Peyer's patch (tissue), 4 donors: ENCODE data around the gene RAB3A. TPM values are rescaled to one million over a fixed set of nuclear protein-coding genes. Genes with fewer than 3 reads are reported as not detected.

Source experiments
- DNase-seq, 3 donors: peaks; one replicate each; pipeline ENCODE4 v3.0.0-alpha.2; 2017 to 2019
- H3K27ac ChIP-seq, 4 donors: fragments of 200-600 bp; sonication (generic); one replicate each; pipeline ENCODE4 v1.5.1; 2016 to 2019
- H3K27me3 ChIP-seq, 2 donors: fragments of 200-600 bp; sonication (generic); one replicate each; pipeline ENCODE4 v1.5.1; 2019
- H3K36me3 ChIP-seq, 3 donors: fragments of 200-600 bp; sonication (generic); one replicate each; pipeline ENCODE4 v1.5.1; 2016 to 2019
- H3K4me1 ChIP-seq, 4 donors: fragments of 200-600 bp; sonication (generic); one replicate each; pipeline ENCODE4 v1.5.1; 2016 to 2019
- H3K4me3 ChIP-seq, 4 donors: fragments of 200-600 bp; sonication (generic); 1 replicate in 3 of 4; 2 replicates in 1 of 4; pipeline ENCODE4 v1.5.1; 2016 to 2019; ENCODE audit warnings: mild to moderate bottlenecking in 1 of 4
- H3K9me3 ChIP-seq, 4 donors: fragments of 200-600 bp; sonication (generic); one replicate each; pipeline ENCODE4 v1.5.1; 2016 to 2019; ENCODE audit warnings: mild to moderate bottlenecking in 1 of 4
- CTCF ChIP-seq, 6 experiments: fragments of 450-650 bp in 4 of 6; fragments of 200-600 bp in 2 of 6; sonication (generic) in 1 of 6; IDR thresholded peaks; one replicate each; pipeline ENCODE4 v1.5.1; 2017 to 2019; ENCODE audit warnings: antibody characterized with exemption in 6 of 6, mild to moderate bottlenecking in 3 of 6, moderate library complexity in 1 of 6
- POLR2A ChIP-seq, 2 donors: fragments of 450-650 bp; IDR thresholded peaks; one replicate each; pipeline ENCODE4 v1.5.1; 2017; ENCODE audit warnings: antibody characterized with exemption in 2 of 2, mild to moderate bottlenecking in 2 of 2, moderate library complexity in 2 of 2
- total RNA-seq, 4 donors: library from RNA; depleted of rRNA; stranded (reverse); fragments of >200 nt; gene quantifications; one replicate each; pipeline ENCODE4 v1.1.0, GENCODE V29; 2016

Gene RAB3A
- total RNA-seq, 4 donors from 2014 or later: 6.1 to 9.5 (median 8.3) TPM; not detected in 1

DNA sequence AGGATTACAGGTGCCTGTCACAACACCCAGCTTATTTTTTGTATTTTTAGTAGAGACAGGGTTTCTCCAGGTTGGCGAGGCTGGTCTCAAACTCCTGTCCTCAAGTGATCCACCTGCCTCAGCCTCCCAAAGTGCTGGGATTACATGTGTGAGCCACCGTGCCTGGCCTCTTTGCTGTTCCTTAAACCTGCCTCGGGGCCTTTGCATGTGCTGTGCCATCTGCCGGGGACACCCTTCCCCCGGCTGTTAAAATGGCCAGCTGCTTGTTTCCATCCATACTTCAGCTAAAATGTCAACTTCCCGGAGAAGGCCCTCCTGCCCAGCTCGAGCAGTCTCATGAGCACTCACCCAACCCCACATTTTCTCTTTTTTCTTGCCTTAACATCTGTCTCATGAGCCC, 41.5 kb upstream of the RAB3A start:
- H3K36me3 ChIP-seq: no peaks in the 10 kb centered on the region
- TF ChIP-seq CTCF (IDR thresholded peaks at IDR 0.05) (no peak), POLR2A (IDR thresholded peaks at IDR 0.05) (no peak)
- no peaks in the 10 kb centered on the region for H3K27me3 ChIP-seq
- no peak overlapping the region for H3K27ac ChIP-seq
- no peak for DNase-seq
- no peaks in the 10 kb centered on the region for H3K9me3 ChIP-seq
- no peak overlapping the region for H3K4me3 ChIP-seq
- no peaks in the 10 kb centered on the region for H3K4me1 ChIP-seq

DNA sequence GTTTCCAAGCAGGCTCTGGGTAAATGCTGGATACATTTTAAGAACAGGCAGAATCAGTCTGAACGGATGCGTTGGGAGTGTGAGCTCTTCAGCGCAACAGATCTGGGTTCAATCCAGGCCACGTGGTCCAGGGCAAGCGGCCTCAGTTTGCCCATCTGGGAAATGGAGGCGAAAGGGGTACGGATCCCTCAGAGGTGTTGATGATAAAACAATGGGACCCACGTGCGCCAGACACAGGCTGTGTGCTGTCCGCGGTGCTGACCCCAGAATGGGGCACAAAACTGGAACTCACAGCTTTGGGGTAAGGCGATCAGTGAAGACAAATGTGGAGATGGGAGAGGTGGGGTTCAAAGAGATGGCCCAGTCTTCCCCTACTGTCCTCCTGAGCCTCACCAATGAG, 35.5 kb upstream of the RAB3A start:
- DNase-seq: no peak
- no peaks in the 10 kb centered on the region for H3K4me1 ChIP-seq
- H3K27me3 ChIP-seq: no peaks in the 10 kb centered on the region
- no peaks in the 10 kb centered on the region for H3K36me3 ChIP-seq
- H3K27ac ChIP-seq: no peak overlapping the region
- H3K9me3 ChIP-seq: no peaks in the 10 kb centered on the region
- H3K4me3 ChIP-seq: no peak overlapping the region
- no peak for TF ChIP-seq POLR2A (IDR thresholded peaks at IDR 0.05)
- TF ChIP-seq CTCF (IDR thresholded peaks at IDR 0.05): no peak

- Histone ChIP-seq H3K27ac (no peak overlapping the region), H3K27me3 (peaks cover 0 to 4% of the 10 kb centered on the region in 2 donors), H3K4me1 (no peaks in the 10 kb centered on the region), H3K4me3 (no peak overlapping the region), H3K36me3 (no peaks in the 10 kb centered on the region), H3K9me3 (peaks cover 0 to 10% (median 0%) of the 10 kb centered on the region in 4 donors)
- DNase-seq: no peak
- TF ChIP-seq CTCF (IDR thresholded peaks at IDR 0.05) (no peak), POLR2A (IDR thresholded peaks at IDR 0.05) (no peak)
Observed at GRCh38 chr19:18234194-18234593, 30.4 kb upstream of the RAB3A start.

GRCh38 chr19:18233224-18233825, 29.5 kb upstream of the RAB3A start:
- DNase-seq: peak in 2 of 3 donors; percentile 64 to 66
- Histone ChIP-seq H3K4me1 (no peaks in the 10 kb centered on the region), H3K27me3 (peaks cover 0 to 4% of the 10 kb centered on the region in 2 donors), H3K9me3 (peaks cover 0 to 10% (median 0%) of the 10 kb centered on the region in 4 donors), H3K4me3 (no peak overlapping the region), H3K36me3 (no peaks in the 10 kb centered on the region), H3K27ac (no peak overlapping the region)
- TF ChIP-seq CTCF (IDR thresholded peaks at IDR 0.05): no peak
- TF ChIP-seq POLR2A (IDR thresholded peaks at IDR 0.05): no peak

DNA sequence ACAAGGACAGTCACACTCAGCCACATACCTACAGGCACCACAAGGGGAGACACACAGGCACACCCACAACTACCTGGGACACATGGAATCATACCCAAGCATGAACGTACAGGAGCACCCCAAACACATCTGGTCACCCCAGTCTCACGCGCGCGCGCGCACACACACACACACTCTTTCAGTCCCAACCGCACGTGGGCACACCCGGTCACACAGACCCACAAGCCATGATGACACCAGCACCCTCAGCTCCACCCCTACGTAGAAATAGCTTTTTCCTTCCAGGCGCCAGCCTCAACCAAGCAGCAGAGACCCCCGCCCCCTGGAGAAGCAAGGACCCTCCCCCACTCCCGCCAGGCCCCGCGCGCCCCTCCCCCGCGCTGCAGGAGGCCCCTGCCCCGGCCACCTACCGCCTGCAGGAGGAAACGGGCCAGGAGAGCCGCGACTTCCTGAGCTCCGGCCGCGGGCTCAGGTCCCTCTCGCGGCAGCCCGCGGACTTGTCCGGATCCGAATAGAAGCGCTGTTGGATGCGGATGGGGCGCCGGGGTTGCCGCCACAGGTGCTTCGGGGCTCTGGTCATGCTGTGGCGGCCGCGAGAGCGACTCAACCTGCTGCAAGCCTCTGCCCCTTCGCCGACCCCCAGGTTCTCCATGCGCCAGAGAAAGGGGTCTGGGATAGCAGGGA, 28.8 kb upstream of the RAB3A start:
- H3K4me1 ChIP-seq: no peaks in the 10 kb centered on the region
- TF ChIP-seq CTCF (IDR thresholded peaks at IDR 0.05): no peak
- TF ChIP-seq POLR2A (IDR thresholded peaks at IDR 0.05): no peak
- DNase-seq: no peak
- no peak overlapping the region for H3K4me3 ChIP-seq
- peaks cover 0 to 10% (median 0%) of the 10 kb centered on the region in 4 donors for H3K9me3 ChIP-seq
- H3K27me3 ChIP-seq: peaks cover 0 to 4% of the 10 kb centered on the region in 2 donors
- H3K36me3 ChIP-seq: no peaks in the 10 kb centered on the region
- H3K27ac ChIP-seq: no peak overlapping the region
